Cardiac fibroblast (primary cell): ENCODE data around the gene EFCAB5.
A peak's percentile ranks its signal among the peaks of the same experiment; 100 is the strongest.

Source experiments
- DNase-seq, 2 donors: peaks; one replicate each; pipeline versions ENCODE4 v3.0.0 to v3.0.0-alpha.2; 2010; ENCODE audit warnings: low read depth in 2 of 2
- H3K4me3 ChIP-seq, 2 donors: replicated peaks in 1 of 2; 1 replicate in 1 of 2; 2 replicates in 1 of 2; pipeline ENCODE4 v1.5.1; 2011; ENCODE audit warnings: low read depth in 2 of 2, low read length in 2 of 2, mild to moderate bottlenecking in 2 of 2, moderate library complexity in 1 of 2
- TF ChIP-seq, protein P1 (sequence below): IDR thresholded peaks from one replicate; pipeline ENCODE4 v1.5.1; 2011; ENCODE audit warnings: low read depth, mild to moderate bottlenecking, low read length, inconsistent platforms

Gene EFCAB5

DNA sequence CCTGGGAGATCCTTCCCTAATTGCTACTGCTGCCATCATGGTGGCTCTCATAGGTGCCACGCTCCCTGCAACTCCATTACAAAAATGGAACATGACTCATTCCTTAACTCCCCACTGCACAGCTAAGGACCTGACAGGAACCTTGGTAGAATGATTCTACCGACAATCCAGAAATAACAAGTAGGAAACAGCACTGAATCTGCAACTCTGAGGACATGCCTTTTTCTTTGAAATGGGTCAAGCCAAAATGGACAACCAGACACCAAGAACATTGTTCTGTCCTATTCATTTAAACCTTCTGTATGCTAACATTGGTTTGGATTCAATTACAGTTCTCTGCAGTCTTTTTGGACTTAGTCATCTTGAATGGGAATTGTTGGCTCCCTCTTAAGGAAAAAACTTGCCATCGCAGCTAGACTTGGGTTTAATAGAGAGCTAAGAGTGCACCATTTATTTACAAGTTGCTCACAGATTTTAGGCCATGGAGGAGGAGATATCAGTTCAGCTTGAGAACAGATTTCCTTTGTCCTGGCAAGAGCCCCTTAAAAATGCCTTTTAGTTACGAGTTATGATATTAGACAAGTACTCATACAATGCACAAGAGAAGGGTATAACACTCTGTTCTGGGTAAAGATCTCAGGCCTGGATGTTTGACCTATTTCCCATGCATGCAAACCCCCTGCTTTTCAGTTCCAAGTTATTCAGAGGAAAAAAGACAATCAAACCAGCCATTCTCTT, 154.2 kb downstream of the EFCAB5 start:
- TF ChIP-seq, protein P1, sequence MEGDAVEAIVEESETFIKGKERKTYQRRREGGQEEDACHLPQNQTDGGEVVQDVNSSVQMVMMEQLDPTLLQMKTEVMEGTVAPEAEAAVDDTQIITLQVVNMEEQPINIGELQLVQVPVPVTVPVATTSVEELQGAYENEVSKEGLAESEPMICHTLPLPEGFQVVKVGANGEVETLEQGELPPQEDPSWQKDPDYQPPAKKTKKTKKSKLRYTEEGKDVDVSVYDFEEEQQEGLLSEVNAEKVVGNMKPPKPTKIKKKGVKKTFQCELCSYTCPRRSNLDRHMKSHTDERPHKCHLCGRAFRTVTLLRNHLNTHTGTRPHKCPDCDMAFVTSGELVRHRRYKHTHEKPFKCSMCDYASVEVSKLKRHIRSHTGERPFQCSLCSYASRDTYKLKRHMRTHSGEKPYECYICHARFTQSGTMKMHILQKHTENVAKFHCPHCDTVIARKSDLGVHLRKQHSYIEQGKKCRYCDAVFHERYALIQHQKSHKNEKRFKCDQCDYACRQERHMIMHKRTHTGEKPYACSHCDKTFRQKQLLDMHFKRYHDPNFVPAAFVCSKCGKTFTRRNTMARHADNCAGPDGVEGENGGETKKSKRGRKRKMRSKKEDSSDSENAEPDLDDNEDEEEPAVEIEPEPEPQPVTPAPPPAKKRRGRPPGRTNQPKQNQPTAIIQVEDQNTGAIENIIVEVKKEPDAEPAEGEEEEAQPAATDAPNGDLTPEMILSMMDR: peak; percentile 61
- DNase-seq: peak; percentile 83 to 89
- no peak overlapping the region for H3K4me3 ChIP-seq

DNA sequence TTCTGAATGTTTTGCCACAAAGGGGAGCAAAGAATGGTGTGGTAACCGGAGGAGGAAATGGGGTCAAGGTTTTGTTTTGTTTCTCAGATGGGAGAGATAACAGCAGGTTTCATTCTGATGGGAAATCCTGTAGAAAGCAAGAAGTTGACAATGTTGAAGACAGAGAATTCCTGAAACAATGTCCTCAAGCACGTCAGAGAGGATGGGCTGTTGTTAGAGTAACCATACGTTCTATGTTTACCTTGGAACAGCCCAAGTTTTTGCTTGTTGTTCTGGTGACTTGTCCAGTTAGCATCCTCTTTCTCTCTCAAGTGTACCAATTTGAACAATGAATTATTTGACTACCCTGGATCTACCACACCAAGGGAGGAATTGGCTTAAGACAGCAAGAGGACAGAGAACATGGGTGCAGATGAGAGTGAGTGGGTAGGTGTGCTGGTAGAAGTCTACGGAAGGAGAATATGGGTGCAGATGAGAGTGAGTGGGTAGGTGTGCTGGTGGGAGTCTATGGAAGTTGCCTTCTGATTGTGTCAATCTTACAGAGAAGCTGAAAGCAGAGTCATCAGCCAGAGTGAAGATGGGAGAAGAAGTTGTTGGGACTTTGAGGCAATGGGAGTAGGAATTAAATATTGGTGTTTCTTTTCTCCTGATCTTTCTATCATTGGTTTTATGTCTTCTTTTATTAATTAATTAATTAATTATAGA, 160.4 kb downstream of the EFCAB5 start:
- H3K4me3 ChIP-seq: no peak overlapping the region
- peak; percentile 22 to 68 for DNase-seq
- TF ChIP-seq, protein P1: no peak

DNA sequence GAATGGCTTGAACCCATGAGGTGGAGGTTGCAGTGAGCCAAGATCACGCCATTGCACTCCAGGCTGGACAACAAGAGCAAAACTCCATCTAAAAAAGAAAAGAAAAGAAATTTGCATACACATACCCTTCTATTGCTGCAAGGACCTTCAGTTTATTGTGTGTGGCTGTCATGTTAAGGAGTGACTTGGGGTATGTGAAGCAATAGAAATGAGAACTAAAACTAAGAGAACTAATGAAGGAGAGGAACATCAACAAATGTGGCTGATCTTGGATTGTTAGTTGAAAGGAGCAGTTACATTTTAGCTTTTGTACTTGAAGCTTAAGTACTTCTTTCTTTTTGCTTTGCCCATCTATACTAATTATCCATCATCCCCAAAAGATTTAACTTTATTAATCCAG, 162.5 kb downstream of the EFCAB5 start:
- no peak overlapping the region for H3K4me3 ChIP-seq
- TF ChIP-seq, protein P1: no peak
- DNase-seq: no peak

DNA sequence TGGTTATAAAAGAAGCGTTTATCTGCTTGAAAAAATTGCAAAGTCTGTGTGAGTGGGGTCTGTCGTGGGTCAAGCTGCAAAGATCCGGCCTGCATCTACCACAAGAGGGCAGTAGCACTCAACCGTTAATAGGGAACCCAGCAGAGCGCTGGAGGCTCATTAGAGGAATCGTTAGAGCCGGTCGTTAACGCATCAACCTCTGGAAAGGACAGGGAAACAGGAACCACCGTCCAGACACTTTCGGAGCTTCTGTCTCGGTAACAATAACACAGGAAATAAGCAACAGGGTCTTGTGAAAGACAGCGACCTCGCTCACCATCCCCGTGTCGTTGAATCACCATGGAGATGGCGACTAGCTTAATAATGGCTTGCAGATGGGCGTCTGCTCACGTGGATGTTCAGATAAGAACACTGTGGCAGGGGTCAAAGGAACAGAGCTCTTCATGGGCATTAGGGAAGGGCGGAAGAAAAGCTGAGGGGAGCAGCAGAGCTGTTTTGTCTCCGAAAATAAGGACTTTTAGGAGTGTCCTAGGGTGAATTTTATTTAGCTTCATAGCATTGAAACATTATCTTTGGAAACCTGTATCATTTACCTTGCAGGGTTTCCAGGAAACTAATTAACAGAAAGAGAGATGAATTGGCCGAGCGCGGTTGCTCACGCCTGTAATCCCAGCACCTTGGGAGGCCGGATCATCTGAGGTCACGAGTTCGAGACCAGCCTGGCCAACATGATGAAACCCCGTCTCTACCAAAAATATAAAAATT, 163.3 kb downstream of the EFCAB5 start:
- H3K4me3 ChIP-seq: peak overlapping the region; percentile 45 to 50
- TF ChIP-seq, protein P1: peak; percentile 93
- peak; percentile 85 to 89 for DNase-seq

DNA sequence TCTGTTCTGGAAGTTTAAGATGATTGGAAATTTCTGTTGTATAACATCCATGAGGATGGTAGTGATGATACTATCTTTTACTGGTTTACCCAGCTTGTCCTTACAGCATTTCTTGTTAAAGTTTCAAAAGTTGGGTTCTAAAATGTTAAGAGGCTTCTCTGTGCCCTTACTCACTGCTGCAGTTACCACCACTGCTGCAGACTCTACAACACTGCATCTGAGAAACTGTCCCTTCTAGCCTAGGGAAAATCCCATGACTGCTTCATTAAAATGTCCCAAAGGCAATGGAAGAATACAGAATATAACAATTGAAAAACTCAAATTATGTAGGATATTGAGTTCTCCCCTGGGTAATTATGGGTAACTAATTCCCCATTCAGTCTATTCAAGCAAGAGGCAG, 171.4 kb downstream of the EFCAB5 start:
- no peak for DNase-seq
- no peak overlapping the region for H3K4me3 ChIP-seq
- TF ChIP-seq, protein P1: no peak

DNA sequence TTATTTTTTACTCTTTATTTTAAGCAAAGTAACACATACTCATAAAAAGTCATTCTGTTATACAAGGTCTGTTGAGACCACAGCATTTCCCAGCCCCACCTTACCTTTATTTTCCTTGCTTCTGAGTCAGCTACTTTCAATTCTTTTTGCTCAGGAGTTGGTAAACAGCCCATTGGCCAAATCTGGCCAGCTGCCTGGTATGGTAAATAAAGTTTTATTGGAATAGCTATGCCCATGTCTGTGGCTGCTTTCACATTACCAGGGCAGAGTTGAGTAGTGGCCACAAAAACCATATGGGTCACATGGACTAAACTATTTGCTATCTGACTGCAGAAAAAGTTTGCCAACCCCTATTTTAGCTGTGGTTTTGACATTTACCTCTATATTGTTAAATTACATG, 171.8 kb downstream of the EFCAB5 start:
- DNase-seq: peak in 1 of 2 donors; percentile 33
- TF ChIP-seq, protein P1: no peak
- H3K4me3 ChIP-seq: no peak overlapping the region
